Spleen (tissue), 11 donors: Measurements from ENCODE around the gene ZNF425. TPM values are rescaled to one million over a fixed set of nuclear protein-coding genes. Genes with fewer than 3 reads are reported as not detected.
A peak's percentile ranks its signal among the peaks of the same experiment; 100 is the strongest.

Experiments
- DNase-seq: peaks from one replicate; pipeline ENCODE4 v3.0.0-alpha.2; 2020
- H3K27ac ChIP-seq, 8 donors: fragments of 200-600 bp; sonication (generic) in 7 of 8; 1 replicate in 4 of 8; 2 replicates in 4 of 8; pipeline versions ENCODE4 v1.5.0 to v1.8.0; 2016 to 2021; ENCODE audit warnings: inconsistent platforms in 4 of 8, mild to moderate bottlenecking in 4 of 8, moderate library complexity in 1 of 8
- H3K27me3 ChIP-seq, 7 donors: fragments of 200-600 bp; sonication (generic) in 6 of 7; replicated peaks in 1 of 7; 1 replicate in 4 of 7; 2 replicates in 3 of 7; pipeline versions ENCODE4 v1.5.0 to v1.8.0; 2016 to 2021; ENCODE audit warnings: inconsistent platforms in 3 of 7, mild to moderate bottlenecking in 1 of 7
- H3K36me3 ChIP-seq, 6 donors: fragments of 200-600 bp; sonication (generic) in 5 of 6; 1 replicate in 4 of 6; 2 replicates in 2 of 6; pipeline versions ENCODE4 v1.5.0 to v1.8.0; 2016 to 2021; ENCODE audit warnings: inconsistent platforms in 2 of 6
- H3K4me1 ChIP-seq, 6 donors: fragments of 200-600 bp; sonication (generic) in 5 of 6; 1 replicate in 3 of 6; 2 replicates in 3 of 6; pipeline versions ENCODE4 v1.5.0 to v1.8.0; 2016 to 2021; ENCODE audit warnings: inconsistent platforms in 3 of 6
- H3K4me3 ChIP-seq, 8 donors: fragments of 200-600 bp; sonication (generic) in 7 of 8; 1 replicate in 4 of 8; 2 replicates in 4 of 8; pipeline versions ENCODE4 v1.5.0 to v1.8.0; 2016 to 2021; ENCODE audit warnings: inconsistent platforms in 4 of 8, mild to moderate bottlenecking in 4 of 8, moderate library complexity in 2 of 8
- H3K9me3 ChIP-seq, 8 donors: fragments of 200-600 bp; sonication (generic) in 7 of 8; 1 replicate in 4 of 8; 2 replicates in 4 of 8; pipeline versions ENCODE4 v1.5.0 to v1.8.0; 2016 to 2021; ENCODE audit warnings: inconsistent platforms in 4 of 8
- POLR2A ChIP-seq, 3 donors: fragments of 450-650 bp; IDR thresholded peaks; one replicate each; pipeline ENCODE4 v1.5.1; 2017; ENCODE audit warnings: antibody characterized with exemption in 3 of 3, mild to moderate bottlenecking in 1 of 3
- POLR2AphosphoS5 ChIP-seq, 3 donors: sonication (generic); formaldehyde crosslinking; IDR thresholded peaks; one replicate each; pipeline ENCODE4 v1.5.1; 2017; ENCODE audit warnings: antibody characterized with exemption in 3 of 3
- WGBS, 5 donors: extraction: QIAGEN DNeasy Blood & Tissue Kit in 3 of 5; methylation state at CpG; one replicate each; pipeline versions ENCODE4 v1.1.5 to v1.1.7; 2013 to 2018; 5-methylcytosine and 5-hydroxymethylcytosine counted together
- intact Hi-C: fragments of 100-400 bp; cut with DNase I; formaldehyde crosslinking; loops from one replicate; pipeline ENCODE4 v1.15.0; 2023; ENCODE audit warnings: low total_unique reads
- polyA plus RNA-seq, 3 donors: library from polyadenylated mRNA; stranded (reverse); fragments of 200-250 nt; gene quantifications; one replicate each; pipeline ENCODE4 v1.2.1, GENCODE V29; 2013
- total RNA-seq, 7 donors: library from RNA; depleted of rRNA in 3 of 7; stranded (reverse); fragments of >200 nt in 3 of 7; fragmentation: NEBNext Ultra II Directional in 4 of 7; extraction: Animal tissue kit (Norgen Biotek cat#: 25700) in 4 of 7; gene quantifications; one replicate each; pipeline versions ENCODE4 v1.1.0 to v1.2.1, GENCODE V29; 2016 to 2021
- TF ChIP-seq, protein P1 (sequence below), 11 experiments: fragments of 200-600 bp in 7 of 11; fragments of 450-650 bp in 4 of 11; sonication (generic) in 4 of 11; IDR thresholded peaks in 8 of 11; conservative IDR thresholded peaks in 3 of 11; 1 replicate in 7 of 11; 2 replicates in 4 of 11; pipeline versions ENCODE4 v1.4.0 to v1.8.0; 2016 to 2021; ENCODE audit warnings: antibody characterized with exemption in 11 of 11, inconsistent platforms in 4 of 11, mild to moderate bottlenecking in 1 of 11
- donor health status: healthy with polysubstance abuse.
- donor health status: DM: no; HTN: no; CAD: no; lungs with moderate emphysema.
- donor health status: DM: no; HTN: no; CAD: no.
- donor health status: Bipolar disorder and iron deficiency.
- donor health status: healthy.
- donor health status: DM: no; HTN: no; CAD: no.
- donor health status: DM: yes; HTN: yes; CAD: no.

Gene ZNF425
- total and polyA plus RNA-seq, 10 donors = 0.47 to 1.4 (median 1.1) TPM

DNA sequence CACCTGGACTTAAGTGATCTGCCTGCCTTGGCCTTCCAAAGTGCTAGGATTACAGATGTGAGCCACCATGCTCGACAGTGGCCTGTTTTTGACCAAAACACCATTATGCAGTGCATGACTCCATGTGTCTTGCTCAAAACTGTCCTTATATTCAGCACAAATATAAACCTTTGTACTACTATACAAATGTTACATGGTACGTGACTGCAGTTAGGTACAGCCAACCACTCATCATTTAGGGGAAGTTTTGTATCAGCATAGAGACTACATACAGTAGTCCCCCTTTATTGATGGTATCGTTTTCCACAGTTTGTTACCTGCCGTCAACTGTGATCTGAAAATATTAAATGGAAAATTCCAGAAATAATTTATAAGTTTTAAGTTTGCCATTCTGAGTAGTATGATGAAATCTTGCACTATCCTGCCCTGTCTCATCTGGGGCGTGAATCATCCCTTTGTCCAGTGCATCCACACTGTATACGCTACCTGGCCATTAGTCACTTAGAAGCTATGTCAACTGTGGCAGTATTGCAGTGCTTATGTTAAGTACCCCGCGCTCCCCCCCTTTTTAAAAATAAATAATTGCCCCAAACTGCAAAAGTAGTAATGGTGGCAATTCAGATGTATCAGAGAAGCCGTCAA is 45.9 kb upstream of the ZNF425 start:
- no peak for DNase-seq
- peak overlapping the region in 7 of 8 donors; percentile 27 to 77 (median 70) for H3K27ac ChIP-seq
- no peaks in the 10 kb centered on the region for H3K9me3 ChIP-seq
- H3K4me3 ChIP-seq = no peak overlapping the region
- H3K36me3 ChIP-seq = peaks cover 2 to 99% (median 73%) of the 10 kb centered on the region in 6 donors
- peaks cover 0 to 9% (median 0%) of the 10 kb centered on the region in 6 donors for H3K4me1 ChIP-seq
- intact Hi-C loops = no loop called here
- TF ChIP-seq POLR2AphosphoS5 (IDR thresholded peaks at IDR 0.05) = no peak
- H3K27me3 ChIP-seq = no peaks in the 10 kb centered on the region
- 61 to 82% (median 78%) methylated on average over 9 of the region's 9 CpGs for WGBS, 5 donors

DNA sequence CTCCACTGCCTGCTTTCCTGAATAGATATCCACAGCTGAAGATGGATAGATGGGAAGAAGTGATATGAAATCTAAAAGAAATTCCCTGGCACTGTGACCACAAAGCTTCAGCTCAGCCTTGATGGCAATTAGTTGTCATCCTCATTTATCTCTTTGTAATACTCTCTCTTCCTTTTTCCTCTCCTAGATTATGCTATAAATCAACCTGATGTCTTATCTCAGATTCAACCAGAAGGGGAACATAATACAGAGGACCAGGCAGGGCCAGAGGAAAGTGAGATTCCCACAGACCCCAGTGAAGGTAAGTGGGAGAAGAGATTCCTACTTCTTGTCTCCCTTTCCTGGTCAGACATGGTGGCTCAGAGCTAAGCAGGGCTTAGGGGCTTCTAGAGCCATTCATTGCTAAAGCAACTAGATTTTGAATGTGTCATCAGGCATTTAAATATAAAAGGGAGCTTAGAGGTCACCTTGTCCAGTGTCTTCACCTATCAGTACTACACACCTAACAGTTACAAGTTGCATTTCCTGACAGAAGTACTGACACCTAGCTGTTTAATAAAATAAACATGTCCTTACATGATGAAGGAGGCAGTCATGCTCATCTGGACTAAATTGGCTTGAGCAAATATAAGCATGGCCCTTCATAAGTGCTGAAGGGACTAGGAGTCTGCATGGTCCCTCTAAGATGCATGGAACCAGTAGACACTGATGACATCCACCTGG is 40.7 kb upstream of the ZNF425 start:
- no peak overlapping the region for H3K4me3 ChIP-seq
- TF ChIP-seq POLR2AphosphoS5 (IDR thresholded peaks at IDR 0.05) (no peak), POLR2A (IDR thresholded peaks at IDR 0.05) (no peak)
- TF ChIP-seq, protein P1, sequence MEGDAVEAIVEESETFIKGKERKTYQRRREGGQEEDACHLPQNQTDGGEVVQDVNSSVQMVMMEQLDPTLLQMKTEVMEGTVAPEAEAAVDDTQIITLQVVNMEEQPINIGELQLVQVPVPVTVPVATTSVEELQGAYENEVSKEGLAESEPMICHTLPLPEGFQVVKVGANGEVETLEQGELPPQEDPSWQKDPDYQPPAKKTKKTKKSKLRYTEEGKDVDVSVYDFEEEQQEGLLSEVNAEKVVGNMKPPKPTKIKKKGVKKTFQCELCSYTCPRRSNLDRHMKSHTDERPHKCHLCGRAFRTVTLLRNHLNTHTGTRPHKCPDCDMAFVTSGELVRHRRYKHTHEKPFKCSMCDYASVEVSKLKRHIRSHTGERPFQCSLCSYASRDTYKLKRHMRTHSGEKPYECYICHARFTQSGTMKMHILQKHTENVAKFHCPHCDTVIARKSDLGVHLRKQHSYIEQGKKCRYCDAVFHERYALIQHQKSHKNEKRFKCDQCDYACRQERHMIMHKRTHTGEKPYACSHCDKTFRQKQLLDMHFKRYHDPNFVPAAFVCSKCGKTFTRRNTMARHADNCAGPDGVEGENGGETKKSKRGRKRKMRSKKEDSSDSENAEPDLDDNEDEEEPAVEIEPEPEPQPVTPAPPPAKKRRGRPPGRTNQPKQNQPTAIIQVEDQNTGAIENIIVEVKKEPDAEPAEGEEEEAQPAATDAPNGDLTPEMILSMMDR (IDR thresholded peaks at IDR 0.05 in 8 of 11, conservative IDR thresholded peaks at IDR 0.05 in 3 of 11) = no peak
- no peak for DNase-seq
- peaks cover 0 to 5% (median under 1%) of the 10 kb centered on the region in 6 donors for H3K4me1 ChIP-seq
- H3K27ac ChIP-seq = no peak overlapping the region
- intact Hi-C loops = no loop called here
- H3K9me3 ChIP-seq = no peaks in the 10 kb centered on the region
- H3K27me3 ChIP-seq = no peaks in the 10 kb centered on the region
- peaks cover 0 to 100% (median 76%) of the 10 kb centered on the region in 6 donors for H3K36me3 ChIP-seq

- no peaks in the 10 kb centered on the region for H3K27me3 ChIP-seq
- intact Hi-C loops = no loop called here
- no peak overlapping the region for H3K4me3 ChIP-seq
- DNase-seq = no peak
- no peak for TF ChIP-seq POLR2A (IDR thresholded peaks at IDR 0.05)
- TF ChIP-seq, protein P1 (IDR thresholded peaks at IDR 0.05 in 8 of 11, conservative IDR thresholded peaks at IDR 0.05 in 3 of 11) = no peak
- TF ChIP-seq POLR2AphosphoS5 (IDR thresholded peaks at IDR 0.05) = no peak
- no peak overlapping the region for H3K27ac ChIP-seq
- WGBS, 5 donors = 68 to 88% (median 79%) methylated on average over 1 of the region's 1 CpG
- H3K36me3 ChIP-seq = peaks cover 0 to 100% (median 71%) of the 10 kb centered on the region in 6 donors
- peaks cover 0 to 9% (median 3%) of the 10 kb centered on the region in 6 donors for H3K4me1 ChIP-seq
- H3K9me3 ChIP-seq = no peaks in the 10 kb centered on the region
Measured at GRCh38 chr7:149166142-149166541, 40.0 kb upstream of the ZNF425 start.

GRCh38 chr7:149161241-149161848 is 35.2 kb upstream of the ZNF425 start:
- Histone ChIP-seq H3K4me3 (no peak overlapping the region), H3K27ac (peak overlapping the region in 4 of 8 donors; percentile 3 to 52 (median 23))

More at GRCh38 chr7:149161241-149161848, 35.2 kb upstream of the ZNF425 start:
- DNase-seq = no peak
- Histone ChIP-seq H3K27me3 (no peaks in the 10 kb centered on the region), H3K4me1 (peaks cover 0 to 14% (median 6%) of the 10 kb centered on the region in 6 donors), H3K36me3 (peaks cover 0 to 99% (median 43%) of the 10 kb centered on the region in 6 donors), H3K9me3 (no peaks in the 10 kb centered on the region)
- intact Hi-C loops = no loop called here
- 49 to 69% (median 63%) methylated on average over 5 of the region's 5 CpGs for WGBS, 5 donors
- no peak for TF ChIP-seq POLR2AphosphoS5 (IDR thresholded peaks at IDR 0.05)
- TF ChIP-seq, protein P1 (IDR thresholded peaks at IDR 0.05 in 8 of 11, conservative IDR thresholded peaks at IDR 0.05 in 3 of 11) = no peak
- TF ChIP-seq POLR2A (IDR thresholded peaks at IDR 0.05) = no peak
